K562 (cell line): ENCODE data around the gene HTR2A. TPM values are rescaled to one million over a fixed set of nuclear protein-coding genes. Genes with fewer than 3 reads are reported as not detected.

Experiments
- ATAC-seq: fragments of 200-7000 bp; cut with Tn5 transposase; 3 replicates; pipeline ENCODE4 v1.9.1; 2020; ENCODE audit warnings: moderate library complexity
- BruUV-seq: library from RNA; stranded (reverse); fragments of 400-500 nt; replicated peaks from 2 replicates; lab custom pipeline; 2021; lab: Mats Ljungman, UMichigan
- CTCF ChIA-PET: fragments of 300-600 bp; formaldehyde crosslinking; extraction: SDS; loops from one replicate; lab custom pipeline; 2021; ENCODE audit warnings: low intra/inter-chr PET ratio; lab: Yijun Ruan, JAX
- POLR2A ChIA-PET: fragments of 300-600, 350-650 bp; sonication (Branson Sonifier 250); formaldehyde crosslinking; extraction: SDS; loops from one replicate; lab custom pipeline; 2021; ENCODE audit warnings: antibody characterized with exemption, inconsistent platforms; lab: Yijun Ruan, JAX
- DNase-seq, 4 experiments: peaks; one replicate each; pipeline versions ENCODE4 v3.0.0 to v3.0.0-alpha.2; 2011 to 2018; ENCODE audit warnings: low spot score in 3 of 4, mixed read lengths in 3 of 4; ENCODE audit errors: extremely low read depth in 1 of 4
- FAIRE-seq: peaks from 2 replicates; lab custom pipeline; 2011; peaks lifted over from hg19 to GRCh38; lab: Jason Lieb, UNC
- H2AFZ ChIP-seq: 2 replicates; pipeline ENCODE4 v1.6.0; 2011; ENCODE audit warnings: low read depth, low read length, control low read depth, inconsistent platforms
- H3K27ac ChIP-seq: fragments of 200-600 bp; 3 replicates; pipeline ENCODE4 v1.8.0; 2011; ENCODE audit warnings: low read depth, mild to moderate bottlenecking, control low read depth, inconsistent platforms, low read length, moderate library complexity, mixed read lengths; ENCODE audit errors: extremely low read depth
- H3K27me3 ChIP-seq, 2 experiments: fragments of 300-600 bp in 1 of 2; 2 replicates in 1 of 2; 3 replicates in 1 of 2; pipeline versions ENCODE4 v1.6.0 to v1.8.0; 2011; ENCODE audit warnings: inconsistent platforms in 2 of 2, low read length in 2 of 2, mild to moderate bottlenecking in 1 of 2, mixed read lengths in 1 of 2, moderate library complexity in 1 of 2; ENCODE audit not compliant: control insufficient read depth in 2 of 2, insufficient read depth in 2 of 2
- H3K36me3 ChIP-seq: fragments of 300-600 bp; 3 replicates; pipeline ENCODE4 v1.8.0; 2011; ENCODE audit warnings: mild to moderate bottlenecking, low read length, inconsistent platforms; ENCODE audit not compliant: control insufficient read depth, insufficient read depth
- H3K4me1 ChIP-seq, 2 experiments: fragments of 200-600 bp in 1 of 2; replicated peaks in 1 of 2; 2 replicates in 1 of 2; 3 replicates in 1 of 2; pipeline versions ENCODE4 v1.5.1 to v1.8.0; 2011; ENCODE audit warnings: inconsistent platforms in 2 of 2, low read length in 2 of 2, mild to moderate bottlenecking in 1 of 2, mixed read lengths in 1 of 2, moderate library complexity in 1 of 2; ENCODE audit not compliant: control insufficient read depth in 2 of 2, insufficient read depth in 2 of 2
- H3K4me2 ChIP-seq: 2 replicates; pipeline ENCODE4 v1.6.1; 2011; ENCODE audit warnings: low read length, control low read depth, inconsistent platforms, mixed read lengths; ENCODE audit not compliant: insufficient read depth
- H3K4me3 ChIP-seq: fragments of 200-600 bp; sonication (generic), shearing (Covaris generic); 2 replicates; pipeline ENCODE4 v1.5.1; 2016; ENCODE audit warnings: control low read depth, inconsistent platforms
- H3K79me2 ChIP-seq: fragments of 200-600 bp; 3 replicates; pipeline ENCODE4 v1.8.0; 2011; ENCODE audit warnings: low read length, inconsistent platforms; ENCODE audit not compliant: control insufficient read depth, insufficient read depth
- H3K9ac ChIP-seq, 2 experiments: 2 replicates each; pipeline versions ENCODE4 v1.6.0 to v1.6.1; 2011; ENCODE audit warnings: low read depth in 2 of 2, low read length in 2 of 2, control low read depth in 1 of 2, inconsistent platforms in 1 of 2, mild to moderate bottlenecking in 1 of 2, mixed read lengths in 1 of 2; ENCODE audit not compliant: insufficient read depth in 1 of 2
- H3K9me1 ChIP-seq: one replicate; pipeline ENCODE4 v1.6.0; 2011; ENCODE audit warnings: inconsistent platforms, mild to moderate bottlenecking, low read length, moderate library complexity; ENCODE audit not compliant: control insufficient read depth, insufficient read depth
- H3K9me3 ChIP-seq: replicated peaks from 2 replicates; pipeline ENCODE4 v1.5.1; 2011; ENCODE audit warnings: low read depth, low read length, inconsistent platforms; ENCODE audit not compliant: control insufficient read depth, insufficient read depth
- H4K20me1 ChIP-seq: replicated peaks from 2 replicates; pipeline ENCODE4 v1.6.1; 2011; ENCODE audit warnings: low read length, inconsistent platforms, mixed read lengths; ENCODE audit not compliant: control insufficient read depth, insufficient read depth
- FUS ChIP-seq: fragments of 200-400 bp; formaldehyde crosslinking; optimal IDR thresholded peaks from 2 replicates; pipeline ENCODE3; 2017; ENCODE audit warnings: low read depth, low read length
- HCFC1 ChIP-seq: IDR thresholded peaks from 2 replicates; pipeline ENCODE4 v1.6.1; 2012; ENCODE audit warnings: low read depth, low read length, improper control_type of control experiment
- KLF13 ChIP-seq: fragments of 450-650 bp; IDR thresholded peaks from 2 replicates; pipeline ENCODE4 v1.6.1; 2016; ENCODE audit warnings: missing genetic modification characterization, low read depth, mild to moderate bottlenecking, missing compliant biosample characterization, moderate library complexity, borderline replicate concordance
- NFE2 ChIP-seq: IDR thresholded peaks from 2 replicates; pipeline ENCODE4 v1.6.1; 2014; ENCODE audit warnings: antibody characterized with exemption, low read depth
- PURB ChIP-seq: sonication (generic); formaldehyde crosslinking; IDR thresholded peaks from 2 replicates; pipeline ENCODE4 v1.9.0; 2021; ENCODE audit warnings: low read depth, mild to moderate bottlenecking, missing genetic modification reagents
- SMARCA4 ChIP-seq: fragments of 450-650 bp; IDR thresholded peaks from 2 replicates; pipeline ENCODE4 v1.6.1; 2016
- XRCC4 ChIP-seq: IDR thresholded peaks from one replicate; pipeline ENCODE4 v1.6.1; 2011; ENCODE audit not compliant: insufficient read depth, insufficient read length; ENCODE audit errors: extremely low read depth
- ZKSCAN8 ChIP-seq: fragments of 200-800 bp; sonication (Bioruptor generic); IDR thresholded peaks from 2 replicates; pipeline ENCODE4 v1.6.1; 2016; ENCODE audit warnings: missing genetic modification characterization, missing compliant biosample characterization
- ZNF140 ChIP-seq: fragments of 250-450 bp; sonication (Bioruptor Pico); IDR thresholded peaks from 2 replicates; pipeline ENCODE4 v1.8.0; 2021; ENCODE audit warnings: moderate library complexity, mild to moderate bottlenecking, inconsistent platforms
- ZNF695 ChIP-seq: fragments of 450-650 bp; formaldehyde crosslinking; IDR thresholded peaks from 2 replicates; pipeline ENCODE4 v1.4.0; 2020; ENCODE audit warnings: mild to moderate bottlenecking, moderate library complexity
- WGBS: fragments of 100-300 bp; shearing (Covaris generic); methylation state at CpG from one replicate; pipeline ENCODE4 v1.1.6; 2016; ENCODE audit warnings: low coverage, mixed read lengths; ENCODE audit not compliant: insufficient coverage; ENCODE audit errors: missing lambda C conversion rate; 5-methylcytosine and 5-hydroxymethylcytosine counted together
- in situ Hi-C: fragments of 300-500 bp; cut with MboI; formaldehyde crosslinking; loops from 4 replicates; pipeline ENCODE4 v1.15.0; 2018; ENCODE audit warnings: inconsistent platforms, mixed read lengths
- intact Hi-C: fragments of 100-400 bp; cut with micrococcal nuclease; formaldehyde crosslinking; loops from 2 replicates; pipeline ENCODE4 v1.14.2; 2022
- polyA plus RNA-seq, 8 experiments: library from polyadenylated mRNA; depleted of rRNA in 4 of 8; stranded (reverse) in 5 of 8; unstranded in 3 of 8; fragments of >200 nt; fragmentation: Nextera tagmentation in 2 of 8; fragmentation: Illumina TruSeq in 1 of 8; extraction: Ambion mirVana in 2 of 8; extraction: Trizol in 1 of 8; gene quantifications; 2 replicates each; pipeline versions ENCODE4 v1.2.1 to v1.2.3, GENCODE V29; 2011 to 2014; ENCODE audit warnings: inconsistent platforms in 1 of 8, missing spikeins in 1 of 8
- total RNA-seq, 7 experiments: library from RNA; depleted of rRNA in 6 of 7; stranded (reverse); fragments of >200 nt in 6 of 7; fragmentation: Illumina TruSeq in 2 of 7; extraction: Trizol in 2 of 7; gene quantifications; 2 replicates each; pipeline versions ENCODE4 v1.2.1 to v1.2.3, GENCODE V29; 2011 to 2021; ENCODE audit warnings: low replicate concordance in 1 of 7
- TF ChIP-seq, protein P1 (sequence below): sonication (generic); formaldehyde crosslinking; IDR thresholded peaks from 2 replicates; pipeline ENCODE4 v1.9.0; 2022; ENCODE audit warnings: mild to moderate bottlenecking, missing genetic modification reagents
- TF ChIP-seq, protein P2 (sequence below): fragments of 200-800 bp; sonication (Bioruptor generic); IDR thresholded peaks from 2 replicates; pipeline ENCODE4 v1.6.1; 2017; ENCODE audit warnings: missing genetic modification characterization, missing compliant biosample characterization
- TF ChIP-seq, protein P3 (sequence below): sonication (generic); formaldehyde crosslinking; IDR thresholded peaks from 2 replicates; pipeline ENCODE4 v1.8.0; 2022; ENCODE audit warnings: missing genetic modification reagents, mild to moderate bottlenecking, moderate library complexity, borderline replicate concordance

HTR2A gene
- total and polyA plus RNA-seq, 9 of the 15 experiments (the other 6 are each of a cell fraction or from before 2014, with no cell fraction given): not detected

DNA sequence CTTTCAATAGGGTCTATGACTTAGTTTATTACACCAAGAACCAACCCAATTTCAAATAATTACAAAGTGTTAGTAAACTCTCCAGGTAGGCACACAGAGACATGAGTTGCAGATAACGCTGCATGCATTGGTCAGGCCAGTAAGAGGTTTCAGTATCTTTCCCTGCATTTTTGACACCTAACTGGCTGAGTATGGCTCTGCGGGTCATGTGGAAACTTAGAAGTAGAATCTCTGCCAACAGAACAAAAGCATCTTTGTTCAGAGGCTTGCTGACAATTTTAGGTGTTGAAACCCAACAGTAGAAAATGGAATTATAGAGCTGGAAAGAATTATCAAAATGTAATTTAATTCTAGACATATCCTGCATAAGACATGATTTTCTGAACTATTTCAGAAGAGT lies 25.3 kb downstream of the HTR2A start:
- H3K4me1 ChIP-seq: no peaks in the 10 kb centered on the region
- no peak overlapping the region for H2AFZ ChIP-seq
- POLR2A ChIA-PET: no interaction called here
- CTCF ChIA-PET: no interaction called here
- H4K20me1 ChIP-seq: no peaks in the 10 kb centered on the region
- no peaks in the 10 kb centered on the region for H3K36me3 ChIP-seq
- FAIRE-seq: no peak
- 0% methylated on average over 2 of the region's 2 CpGs for WGBS
- H3K27ac ChIP-seq: no peak overlapping the region
- H3K79me2 ChIP-seq: no peaks in the 10 kb centered on the region
- no peak overlapping the region for H3K4me2 ChIP-seq
- TF ChIP-seq PURB (CRISPR knock-in tag): no peak
- TF ChIP-seq ZNF695 (CRISPR knock-in tag): no peak
- TF ChIP-seq, protein P1, sequence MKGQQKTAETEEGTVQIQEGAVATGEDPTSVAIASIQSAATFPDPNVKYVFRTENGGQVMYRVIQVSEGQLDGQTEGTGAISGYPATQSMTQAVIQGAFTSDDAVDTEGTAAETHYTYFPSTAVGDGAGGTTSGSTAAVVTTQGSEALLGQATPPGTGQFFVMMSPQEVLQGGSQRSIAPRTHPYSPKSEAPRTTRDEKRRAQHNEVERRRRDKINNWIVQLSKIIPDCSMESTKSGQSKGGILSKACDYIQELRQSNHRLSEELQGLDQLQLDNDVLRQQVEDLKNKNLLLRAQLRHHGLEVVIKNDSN (CRISPR knock-in tag): no peak
- TF ChIP-seq, protein P2, sequence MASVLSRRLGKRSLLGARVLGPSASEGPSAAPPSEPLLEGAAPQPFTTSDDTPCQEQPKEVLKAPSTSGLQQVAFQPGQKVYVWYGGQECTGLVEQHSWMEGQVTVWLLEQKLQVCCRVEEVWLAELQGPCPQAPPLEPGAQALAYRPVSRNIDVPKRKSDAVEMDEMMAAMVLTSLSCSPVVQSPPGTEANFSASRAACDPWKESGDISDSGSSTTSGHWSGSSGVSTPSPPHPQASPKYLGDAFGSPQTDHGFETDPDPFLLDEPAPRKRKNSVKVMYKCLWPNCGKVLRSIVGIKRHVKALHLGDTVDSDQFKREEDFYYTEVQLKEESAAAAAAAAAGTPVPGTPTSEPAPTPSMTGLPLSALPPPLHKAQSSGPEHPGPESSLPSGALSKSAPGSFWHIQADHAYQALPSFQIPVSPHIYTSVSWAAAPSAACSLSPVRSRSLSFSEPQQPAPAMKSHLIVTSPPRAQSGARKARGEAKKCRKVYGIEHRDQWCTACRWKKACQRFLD (CRISPR knock-in tag): no peak
- TF ChIP-seq HCFC1: no peak
- TF ChIP-seq FUS: no peak
- TF ChIP-seq ZNF140 (CRISPR knock-in tag): no peak
- TF ChIP-seq KLF13 (tag): no peak
- no peak for TF ChIP-seq SMARCA4
- TF ChIP-seq XRCC4: no peak
- TF ChIP-seq ZKSCAN8 (CRISPR knock-in tag): no peak
- TF ChIP-seq, protein P3, sequence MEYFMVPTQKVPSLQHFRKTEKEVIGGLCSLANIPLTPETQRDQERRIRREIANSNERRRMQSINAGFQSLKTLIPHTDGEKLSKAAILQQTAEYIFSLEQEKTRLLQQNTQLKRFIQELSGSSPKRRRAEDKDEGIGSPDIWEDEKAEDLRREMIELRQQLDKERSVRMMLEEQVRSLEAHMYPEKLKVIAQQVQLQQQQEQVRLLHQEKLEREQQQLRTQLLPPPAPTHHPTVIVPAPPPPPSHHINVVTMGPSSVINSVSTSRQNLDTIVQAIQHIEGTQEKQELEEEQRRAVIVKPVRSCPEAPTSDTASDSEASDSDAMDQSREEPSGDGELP (CRISPR knock-in tag): no peak
- no peak for TF ChIP-seq NFE2
- in situ Hi-C loops: no loop called here
- H3K4me3 ChIP-seq: no peak overlapping the region
- intact Hi-C loops: no loop called here
- H3K9ac ChIP-seq: no peak overlapping the region
- no peaks in the 10 kb centered on the region for H3K9me3 ChIP-seq
- BruUV-seq: no TSS peak
- ATAC-seq: no peak
- H3K27me3 ChIP-seq: no peaks in the 10 kb centered on the region
- no peak for DNase-seq
- H3K9me1 ChIP-seq: no peaks in the 10 kb centered on the region
